ENCODE data around the gene CFAP61.
"Not testable (repeated sequence)": the region's sequence is repeated elsewhere in the genome, so short reads cannot be mapped to it uniquely, and the experiment has no call there.

The CFAP61 gene

DNA sequence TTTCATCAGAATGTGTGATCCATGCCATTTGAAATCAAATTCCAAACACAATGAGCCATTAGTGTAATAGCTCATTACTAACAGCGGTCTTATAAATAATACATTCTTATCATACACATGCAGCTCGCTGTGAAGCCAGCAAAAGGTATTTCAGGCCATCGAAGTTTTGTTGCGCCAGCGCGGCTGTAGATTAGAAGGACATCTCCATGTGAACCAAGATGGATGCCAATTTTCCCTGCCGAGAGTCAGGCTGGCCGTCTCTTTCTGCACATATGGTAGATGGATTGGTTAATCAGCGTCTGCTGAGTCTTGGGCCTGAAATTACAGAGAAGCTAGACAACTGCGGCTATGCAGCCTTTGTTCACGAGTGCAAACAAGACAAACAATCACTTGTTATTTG is 44.1 kb downstream of the CFAP61 start:
- in situ Hi-C loops (cut with MboI; ENCODE audit: low sequenced_read_pairs, unreplicated experiment), result loop anchor here (25.0 kb wide), 3 partner anchors 141 to 716 kb away; no protein-coding TSS in a partner anchor
- no peak for DNase-seq (ENCODE audit: low spot score)
- TF ChIP-seq, protein P1, sequence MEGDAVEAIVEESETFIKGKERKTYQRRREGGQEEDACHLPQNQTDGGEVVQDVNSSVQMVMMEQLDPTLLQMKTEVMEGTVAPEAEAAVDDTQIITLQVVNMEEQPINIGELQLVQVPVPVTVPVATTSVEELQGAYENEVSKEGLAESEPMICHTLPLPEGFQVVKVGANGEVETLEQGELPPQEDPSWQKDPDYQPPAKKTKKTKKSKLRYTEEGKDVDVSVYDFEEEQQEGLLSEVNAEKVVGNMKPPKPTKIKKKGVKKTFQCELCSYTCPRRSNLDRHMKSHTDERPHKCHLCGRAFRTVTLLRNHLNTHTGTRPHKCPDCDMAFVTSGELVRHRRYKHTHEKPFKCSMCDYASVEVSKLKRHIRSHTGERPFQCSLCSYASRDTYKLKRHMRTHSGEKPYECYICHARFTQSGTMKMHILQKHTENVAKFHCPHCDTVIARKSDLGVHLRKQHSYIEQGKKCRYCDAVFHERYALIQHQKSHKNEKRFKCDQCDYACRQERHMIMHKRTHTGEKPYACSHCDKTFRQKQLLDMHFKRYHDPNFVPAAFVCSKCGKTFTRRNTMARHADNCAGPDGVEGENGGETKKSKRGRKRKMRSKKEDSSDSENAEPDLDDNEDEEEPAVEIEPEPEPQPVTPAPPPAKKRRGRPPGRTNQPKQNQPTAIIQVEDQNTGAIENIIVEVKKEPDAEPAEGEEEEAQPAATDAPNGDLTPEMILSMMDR (IDR thresholded peaks at IDR 0.05; ENCODE audit: borderline replicate concordance, control extremely low read depth, extremely low read depth, insufficient read depth, missing control alignments), result no peak

DNA sequence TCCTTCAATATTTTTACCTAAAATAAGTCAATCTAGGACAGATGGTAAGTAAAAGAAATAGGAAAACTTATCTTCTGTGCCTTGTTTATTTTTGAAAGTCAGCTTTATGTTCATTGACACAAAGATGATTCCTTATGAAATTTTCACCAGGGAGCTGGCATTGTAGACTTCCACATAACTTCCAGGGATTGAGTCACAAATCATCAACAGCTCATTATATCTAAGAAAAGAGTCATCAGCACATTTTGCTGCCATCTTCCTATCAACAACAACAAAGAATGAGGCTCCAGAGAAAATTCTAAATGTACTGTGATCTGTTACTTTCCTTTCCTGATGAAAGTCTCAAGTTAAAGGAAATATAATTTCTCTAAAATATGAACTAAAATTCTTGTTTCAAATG is 48.5 kb downstream of the CFAP61 start:
- DNase-seq (ENCODE audit: low spot score), result no peak
- TF ChIP-seq, protein P1 (IDR thresholded peaks at IDR 0.05; ENCODE audit: borderline replicate concordance, control extremely low read depth, extremely low read depth, insufficient read depth, missing control alignments), result no peak
- in situ Hi-C loops (cut with MboI; ENCODE audit: low sequenced_read_pairs, unreplicated experiment), result no loop called here

DNA sequence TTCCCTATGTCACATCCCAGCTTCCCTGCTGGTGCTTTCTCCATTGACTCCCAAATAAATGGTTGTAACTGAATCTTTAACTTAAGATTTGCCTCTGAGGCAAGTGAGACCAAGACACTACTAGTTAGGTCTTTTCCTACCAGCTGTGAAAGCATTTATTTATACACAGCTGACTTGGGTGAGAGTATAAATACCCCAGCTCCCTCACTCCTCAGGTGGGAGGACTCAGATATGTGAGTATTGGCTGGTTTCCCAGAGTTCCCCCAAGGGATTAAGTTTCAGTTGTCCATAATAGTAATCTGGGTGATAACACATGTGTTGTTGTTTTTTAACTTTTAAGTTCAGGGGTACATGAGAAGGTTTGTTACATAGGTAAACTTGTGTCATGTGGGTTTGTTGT is 49.8 kb downstream of the CFAP61 start:
- TF ChIP-seq, protein P1 (IDR thresholded peaks at IDR 0.05; ENCODE audit: borderline replicate concordance, control extremely low read depth, extremely low read depth, insufficient read depth, missing control alignments), result no peak
- DNase-seq (ENCODE audit: low spot score), result no peak
- in situ Hi-C loops (cut with MboI; ENCODE audit: low sequenced_read_pairs, unreplicated experiment), result no loop called here

DNA sequence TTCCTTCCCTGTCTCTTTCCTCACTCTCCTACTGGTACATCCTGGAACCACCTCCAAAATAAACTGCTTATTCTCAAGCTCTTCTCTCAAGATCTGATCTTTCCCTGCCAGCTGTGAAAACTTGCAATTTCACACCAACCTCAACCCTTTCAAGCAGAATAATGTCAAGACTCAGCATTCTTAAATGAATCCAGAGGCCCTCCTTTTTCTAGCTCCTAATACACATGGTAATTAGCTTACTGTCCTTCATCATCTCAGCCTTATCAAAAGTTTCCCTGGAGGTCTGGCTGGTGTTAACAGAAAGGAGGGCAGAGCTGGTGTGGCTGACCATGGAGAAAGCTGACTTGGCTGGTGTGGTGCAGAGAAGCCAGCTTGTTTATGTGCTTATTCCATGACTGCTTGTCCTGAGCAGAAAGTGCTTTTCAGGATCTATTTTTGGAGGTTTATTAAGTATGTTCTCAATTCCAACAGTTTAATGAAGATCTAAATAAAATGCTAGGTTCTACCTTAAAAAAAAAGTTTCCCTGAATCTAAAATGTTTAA is 50.5 kb downstream of the CFAP61 start:
- DNase-seq (ENCODE audit: low spot score), result peak; percentile 0
- in situ Hi-C loops (cut with MboI; ENCODE audit: low sequenced_read_pairs, unreplicated experiment), result no loop called here
- TF ChIP-seq, protein P1 (IDR thresholded peaks at IDR 0.05; ENCODE audit: borderline replicate concordance, control extremely low read depth, extremely low read depth, insufficient read depth, missing control alignments), result no peak

DNA sequence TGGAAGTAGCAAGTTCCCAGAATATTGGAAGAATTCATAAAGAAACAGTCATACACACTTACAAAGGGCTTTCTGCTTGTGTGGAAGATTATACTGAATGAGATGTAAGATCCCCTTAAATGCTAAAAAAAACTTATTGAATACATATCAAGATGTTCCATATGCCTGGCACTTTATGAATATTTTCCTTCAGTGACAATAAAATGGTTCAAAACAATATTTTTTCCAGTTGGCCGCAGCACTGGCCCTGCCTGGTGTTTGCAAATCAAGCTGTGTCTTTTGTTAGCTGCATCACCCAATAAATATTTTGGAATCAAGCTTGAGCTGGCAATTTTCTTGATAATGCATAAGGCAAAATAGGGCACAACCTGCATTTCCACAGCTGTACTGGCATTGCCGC is 51.2 kb downstream of the CFAP61 start:
- TF ChIP-seq, protein P1 (IDR thresholded peaks at IDR 0.05; ENCODE audit: borderline replicate concordance, control extremely low read depth, extremely low read depth, insufficient read depth, missing control alignments), result no peak
- in situ Hi-C loops (cut with MboI; ENCODE audit: low sequenced_read_pairs, unreplicated experiment), result no loop called here
- DNase-seq (ENCODE audit: low spot score), result no peak

DNA sequence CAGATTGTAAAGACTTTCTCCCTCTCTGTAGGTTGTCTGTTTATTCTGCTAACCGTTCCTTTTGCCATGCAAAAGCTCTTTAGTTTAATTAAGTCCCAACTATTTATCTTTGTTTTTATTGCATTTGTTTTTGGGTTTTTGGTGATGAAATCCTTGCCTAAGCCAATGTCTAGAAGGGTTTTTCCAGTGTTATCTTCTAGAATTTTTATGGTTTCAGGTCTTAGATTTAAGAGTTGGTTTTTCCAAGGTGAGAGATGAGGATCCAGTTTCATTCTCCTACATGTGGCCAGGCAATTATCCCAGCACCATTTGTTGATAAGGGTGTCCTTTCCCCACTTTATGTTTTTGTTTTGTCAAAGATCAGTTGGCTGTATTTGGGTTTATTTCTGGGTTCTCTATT is 70.9 kb downstream of the CFAP61 start:
- in situ Hi-C loops (cut with MboI; ENCODE audit: low sequenced_read_pairs, unreplicated experiment); DNase-seq (ENCODE audit: low spot score): not testable (repeated sequence)

DNA sequence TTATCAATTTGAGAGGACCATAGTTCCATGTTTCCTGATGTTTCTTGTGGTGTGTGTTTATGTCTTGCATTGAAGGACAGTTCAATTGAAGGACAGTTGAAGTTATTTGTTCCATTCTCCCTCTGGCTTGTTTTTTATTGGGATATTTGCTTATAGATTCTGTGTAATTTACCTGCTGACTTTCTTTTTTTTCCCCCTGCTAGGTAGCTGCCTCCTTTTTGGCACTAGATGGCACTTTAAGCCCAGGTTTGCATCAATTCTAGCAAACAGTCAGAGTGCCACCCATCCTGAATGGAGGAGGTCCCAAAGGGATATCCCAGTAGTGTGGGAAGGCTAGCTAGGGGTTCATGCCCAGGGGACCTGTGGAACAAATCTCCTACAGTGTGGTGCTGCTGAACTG is 78.1 kb downstream of the CFAP61 start:
- in situ Hi-C loops (cut with MboI; ENCODE audit: low sequenced_read_pairs, unreplicated experiment), result no loop called here
- TF ChIP-seq, protein P1 (IDR thresholded peaks at IDR 0.05; ENCODE audit: borderline replicate concordance, control extremely low read depth, extremely low read depth, insufficient read depth, missing control alignments), result no peak
- no peak for DNase-seq (ENCODE audit: low spot score)
